Measurements from ENCODE around the gene PLCXD1. TPM values are rescaled to one million over a fixed set of nuclear protein-coding genes. Genes with fewer than 3 reads are reported as not detected.
"Not testable (repeated sequence)": the region's sequence is repeated elsewhere in the genome, so short reads cannot be mapped to it uniquely, and the experiment has no call there.

The PLCXD1 gene
- total and polyA plus RNA-seq, 12 donors: 1.2 to 14.5 (median 6.5) TPM

DNA sequence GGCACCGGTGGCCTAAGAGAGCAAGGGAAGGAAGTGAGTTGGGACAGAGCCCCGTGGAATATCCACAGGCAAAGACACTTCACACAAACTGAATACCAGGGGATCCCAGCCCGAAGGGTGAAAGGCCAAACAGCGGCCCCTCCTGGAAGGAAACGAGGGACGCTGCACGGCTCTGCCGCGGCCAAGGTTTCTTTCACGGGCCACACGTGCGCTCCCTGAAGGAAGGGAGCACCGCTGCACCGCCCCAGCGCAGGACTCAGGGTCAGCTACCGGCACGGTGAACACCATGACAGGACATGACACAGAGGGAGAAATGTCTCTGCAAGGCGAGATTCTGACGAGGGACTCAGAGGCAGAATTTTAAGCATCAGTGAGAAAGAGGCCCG, 69.0 kb downstream of the PLCXD1 start:
- intact Hi-C loops (cut with DNase I): no loop called here

DNA sequence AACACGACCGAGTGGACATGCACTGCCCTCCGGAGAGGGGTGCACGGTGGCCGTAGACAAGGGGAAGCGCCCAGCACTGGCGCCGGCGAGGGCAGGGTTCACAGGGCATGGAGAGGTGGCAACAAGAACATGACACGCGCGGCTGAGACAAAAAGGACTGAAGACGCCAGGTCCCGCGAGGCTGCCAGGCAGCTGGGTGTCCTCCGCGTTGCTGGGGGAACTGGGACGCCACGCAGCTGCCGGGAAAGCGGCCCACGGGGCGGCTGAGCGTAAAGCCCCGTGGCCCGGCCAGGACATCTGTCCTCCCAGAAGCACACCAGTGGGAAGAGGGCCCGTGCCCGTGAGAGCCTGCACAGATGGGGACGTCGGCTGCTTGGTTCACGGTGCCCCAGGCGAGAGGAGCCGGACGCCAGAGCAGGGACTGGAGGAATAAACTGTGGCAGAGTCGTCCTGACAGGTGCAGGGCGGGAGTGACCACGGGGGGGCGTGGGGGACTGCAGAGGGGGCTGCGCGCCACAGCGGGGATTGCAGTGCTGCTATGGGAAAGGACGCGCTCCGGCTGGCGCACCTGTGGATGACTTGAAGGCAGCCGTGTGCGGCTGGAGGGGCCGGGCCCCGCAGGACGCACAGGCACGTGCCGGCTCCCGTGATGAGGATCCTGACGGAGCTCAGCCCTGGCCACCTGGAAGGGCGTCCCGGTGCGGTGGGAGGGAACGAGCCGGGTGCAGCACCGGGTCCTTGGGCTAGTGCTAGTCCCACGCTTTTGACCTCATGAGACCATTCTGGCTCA, 69.5 kb downstream of the PLCXD1 start:
- 94 to 97% (median 96%) methylated on average over 42 to 61 of the region's 61 CpGs for WGBS, 4 donors
- Histone ChIP-seq H3K27ac (no peak overlapping the region), H3K4me3 (no peak overlapping the region), H3K27me3 (no peaks in the 10 kb centered on the region), H3K9me3 (replicated peaks in 1 of 3) (no peaks in the 10 kb centered on the region), H3K36me3 (replicated peaks in 1 of 2) (no peaks in the 10 kb centered on the region), H3K4me1 (replicated peaks in 1 of 2) (peaks cover 3 to 11% of the 10 kb centered on the region in 2 donors)
- intact Hi-C loops (cut with DNase I): no loop called here
- DNase-seq: no peak
- TF ChIP-seq POLR2A (IDR thresholded peaks at IDR 0.05): no peak
- TF ChIP-seq CTCF (IDR thresholded peaks at IDR 0.05): no peak

More for the DNA sequence above, 69.0 kb downstream of the PLCXD1 start:
- TF ChIP-seq POLR2A (IDR thresholded peaks at IDR 0.05): no peak
- TF ChIP-seq CTCF (IDR thresholded peaks at IDR 0.05): no peak
- DNase-seq: no peak
- no peak overlapping the region for H3K27ac ChIP-seq
- H3K4me1 ChIP-seq (replicated peaks in 1 of 2): peaks cover 3 to 11% of the 10 kb centered on the region in 2 donors
- no peaks in the 10 kb centered on the region for H3K9me3 ChIP-seq (replicated peaks in 1 of 3)
- H3K27me3 ChIP-seq: no peaks in the 10 kb centered on the region
- no peaks in the 10 kb centered on the region for H3K36me3 ChIP-seq (replicated peaks in 1 of 2)
- 84 to 94% (median 87%) methylated on average over 18 to 20 of the region's 20 CpGs for WGBS, 4 donors
- H3K4me3 ChIP-seq: no peak overlapping the region

DNA sequence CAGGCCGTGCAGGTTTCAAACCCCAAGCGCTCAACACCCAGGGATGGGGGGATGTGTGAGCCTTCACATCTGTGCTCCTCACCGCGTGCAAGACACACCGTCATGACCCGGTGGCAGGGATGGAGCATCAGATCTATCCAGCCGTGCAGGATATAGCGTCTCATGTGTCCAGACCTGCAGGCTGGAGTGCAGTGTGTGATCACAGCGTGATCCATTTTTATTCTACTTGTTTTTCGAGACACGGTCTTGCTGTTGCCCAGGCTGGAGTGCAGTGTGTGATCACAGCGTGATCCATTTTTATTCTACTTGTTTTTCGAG, 70.1 kb downstream of the PLCXD1 start:
- not testable (repeated sequence) for H3K9me3 ChIP-seq (replicated peaks in 1 of 3)
- WGBS, 4 donors: 93 to 98% (median 97%) methylated on average over 10 to 13 of the region's 13 CpGs

DNA sequence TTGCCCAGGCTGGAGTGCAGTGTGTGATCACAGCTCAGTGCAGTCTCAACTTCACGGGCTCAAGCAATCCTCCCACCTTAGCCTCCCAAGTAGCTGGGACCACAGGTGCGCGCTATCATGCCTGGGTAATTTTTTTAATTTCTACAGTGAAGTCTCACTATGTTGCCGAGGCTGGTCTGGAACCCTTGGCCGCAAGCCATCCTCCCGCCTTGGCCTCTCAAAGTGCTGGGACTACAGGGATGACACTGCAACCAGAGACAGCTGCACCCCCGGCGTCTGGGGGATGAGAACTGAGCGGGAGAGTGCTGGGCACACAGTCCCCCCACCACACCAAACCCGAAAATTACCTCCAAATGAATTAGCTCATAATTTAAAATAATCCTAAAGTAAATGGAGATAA, 70.6 kb downstream of the PLCXD1 start:
- TF ChIP-seq CTCF (IDR thresholded peaks at IDR 0.05): no peak
- TF ChIP-seq POLR2A (IDR thresholded peaks at IDR 0.05): no peak

More for the DNA sequence above, 70.1 kb downstream of the PLCXD1 start:
- intact Hi-C loops (cut with DNase I); H3K27ac ChIP-seq; H3K36me3 ChIP-seq (replicated peaks in 1 of 2); DNase-seq; H3K27me3 ChIP-seq; H3K4me3 ChIP-seq: not testable (repeated sequence)
- H3K4me1 ChIP-seq (replicated peaks in 1 of 2): peaks cover 3 to 11% of the 10 kb centered on the region in 2 donors

DNA sequence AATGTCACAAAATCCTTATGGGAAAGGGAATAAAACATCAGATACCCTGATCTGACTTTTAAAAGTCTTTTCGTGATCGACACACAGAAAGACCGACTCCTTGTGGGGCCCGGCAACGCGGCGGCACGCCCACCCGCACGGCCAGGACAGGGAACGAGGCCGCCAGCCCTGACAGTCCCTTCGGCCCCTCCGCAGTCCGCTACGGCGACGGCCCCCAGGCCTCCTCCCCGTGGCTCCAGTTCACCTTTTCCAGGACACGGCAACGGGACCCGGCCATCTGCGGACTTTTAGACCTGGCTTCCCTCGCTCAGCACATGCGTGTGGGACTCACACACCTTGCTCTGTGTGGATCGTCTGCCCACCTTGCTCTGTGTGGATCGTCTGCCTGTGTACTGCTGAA, 71.0 kb downstream of the PLCXD1 start:
- intact Hi-C loops (cut with DNase I): no loop called here
- TF ChIP-seq POLR2A (IDR thresholded peaks at IDR 0.05): no peak
- H3K27ac ChIP-seq: no peak overlapping the region
- no peak for DNase-seq
- peaks cover 3 to 11% of the 10 kb centered on the region in 2 donors for H3K4me1 ChIP-seq (replicated peaks in 1 of 2)
- no peaks in the 10 kb centered on the region for H3K27me3 ChIP-seq
- WGBS, 4 donors: 96 to 97% (median 97%) methylated on average over 21 to 27 of the region's 27 CpGs
- no peak overlapping the region for H3K4me3 ChIP-seq
- H3K9me3 ChIP-seq (replicated peaks in 1 of 3): no peaks in the 10 kb centered on the region
- H3K36me3 ChIP-seq (replicated peaks in 1 of 2): no peaks in the 10 kb centered on the region

More for the DNA sequence above, 70.6 kb downstream of the PLCXD1 start:
- WGBS, 4 donors: 93 to 97% (median 96%) methylated on average over 9 to 10 of the region's 10 CpGs
- intact Hi-C loops (cut with DNase I): no loop called here
- no peak for DNase-seq
- no peak overlapping the region for H3K4me3 ChIP-seq
- H3K9me3 ChIP-seq (replicated peaks in 1 of 3): no peaks in the 10 kb centered on the region
- no peaks in the 10 kb centered on the region for H3K36me3 ChIP-seq (replicated peaks in 1 of 2)
- no peaks in the 10 kb centered on the region for H3K27me3 ChIP-seq
- no peak overlapping the region for H3K27ac ChIP-seq
- H3K4me1 ChIP-seq (replicated peaks in 1 of 2): peaks cover 3 to 11% of the 10 kb centered on the region in 2 donors
